CD4-positive, alpha-beta T cell treated with Interleukin-15 for 1 hour (primary cell): Measurements from ENCODE around the gene PRTFDC1.

Experiments used
- DNase-seq: peaks from one replicate; pipeline ENCODE4 v3.0.0-alpha.2; 2020

Gene PRTFDC1

GRCh38 chr10:24900888-24901685 is 51.3 kb downstream of the PRTFDC1 start:
- no peak for DNase-seq

DNA sequence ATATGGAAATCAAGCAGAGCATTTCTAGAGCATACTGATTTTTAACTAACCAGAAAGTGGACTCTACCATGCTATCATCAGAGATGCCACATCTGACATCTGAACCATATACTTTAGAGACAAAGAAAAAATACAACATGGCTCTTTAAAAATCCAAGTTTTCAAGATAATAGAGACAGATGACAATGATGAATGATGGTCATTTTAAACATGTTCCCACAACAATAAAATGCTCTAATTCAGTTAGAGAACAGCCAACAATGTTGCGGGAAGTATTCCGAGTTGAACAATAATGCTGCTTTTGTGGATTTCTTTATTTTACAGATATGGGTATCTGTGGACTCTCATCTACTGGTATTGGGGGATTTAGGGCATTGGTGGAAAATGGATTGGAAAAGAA is 52.8 kb downstream of the PRTFDC1 start:
- DNase-seq, result no peak

GRCh38 chr10:24898501-24898900 is 53.9 kb downstream of the PRTFDC1 start:
- no peak for DNase-seq

- DNase-seq, result no peak
These were observed 55.0 kb downstream of the PRTFDC1 start for GRCh38 chr10:24897326-24897926.

- DNase-seq, result peak; percentile 24
These were observed 57.7 kb downstream of the PRTFDC1 start for GRCh38 chr10:24894728-24895127.

- no peak for DNase-seq
These were observed 58.1 kb downstream of the PRTFDC1 start for GRCh38 chr10:24894309-24894708.

GRCh38 chr10:24893127-24893526 is 59.3 kb downstream of the PRTFDC1 start:
- DNase-seq, result no peak

DNA sequence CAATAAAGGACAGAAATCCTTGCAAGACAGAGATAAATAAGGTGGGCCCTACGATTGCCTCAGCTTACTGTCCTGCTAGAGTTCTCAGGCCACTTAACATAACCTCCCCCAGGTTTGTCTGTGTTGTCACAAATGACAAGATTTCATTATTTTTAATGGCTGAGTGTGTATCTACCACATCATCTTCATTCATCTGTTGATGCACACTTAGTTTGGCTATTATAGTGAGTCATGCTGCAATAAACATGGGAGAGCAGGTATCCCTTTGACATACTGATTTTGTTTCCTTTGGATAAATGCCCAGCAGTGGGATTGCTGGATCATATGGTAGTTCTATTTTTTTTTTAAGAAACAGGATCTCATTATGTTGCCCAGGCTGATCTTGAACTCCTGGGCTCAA is 60.6 kb downstream of the PRTFDC1 start:
- DNase-seq, result no peak

GRCh38 chr10:24889639-24890038 is 62.8 kb downstream of the PRTFDC1 start:
- no peak for DNase-seq

DNA sequence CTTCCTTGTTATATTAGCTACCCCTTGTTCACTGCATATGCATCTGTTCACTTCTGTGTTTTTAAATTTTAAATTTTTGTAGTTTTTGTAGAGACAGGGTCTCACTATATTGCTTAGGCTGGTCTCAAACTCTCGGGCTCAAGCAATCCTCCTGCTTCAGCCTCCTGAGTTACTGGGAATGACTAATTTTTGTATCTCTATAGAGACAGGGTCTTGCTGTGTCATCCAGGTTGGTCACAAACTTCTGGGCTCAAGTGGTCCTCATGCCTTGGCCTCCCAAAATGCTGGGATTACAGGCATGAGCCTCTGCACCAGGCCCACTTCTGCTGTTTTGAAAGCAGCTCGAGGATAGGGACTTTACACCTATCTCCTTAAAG is 64.6 kb downstream of the PRTFDC1 start:
- no peak for DNase-seq

- DNase-seq, result no peak
These were observed 66.1 kb downstream of the PRTFDC1 start for GRCh38 chr10:24886290-24886680.

GRCh38 chr10:24885551-24886289 is 66.7 kb downstream of the PRTFDC1 start:
- DNase-seq, result no peak

GRCh38 chr10:24884793-24885192 is 67.6 kb downstream of the PRTFDC1 start:
- no peak for DNase-seq

GRCh38 chr10:24884316-24884715 is 68.1 kb downstream of the PRTFDC1 start:
- DNase-seq, result no peak

DNA sequence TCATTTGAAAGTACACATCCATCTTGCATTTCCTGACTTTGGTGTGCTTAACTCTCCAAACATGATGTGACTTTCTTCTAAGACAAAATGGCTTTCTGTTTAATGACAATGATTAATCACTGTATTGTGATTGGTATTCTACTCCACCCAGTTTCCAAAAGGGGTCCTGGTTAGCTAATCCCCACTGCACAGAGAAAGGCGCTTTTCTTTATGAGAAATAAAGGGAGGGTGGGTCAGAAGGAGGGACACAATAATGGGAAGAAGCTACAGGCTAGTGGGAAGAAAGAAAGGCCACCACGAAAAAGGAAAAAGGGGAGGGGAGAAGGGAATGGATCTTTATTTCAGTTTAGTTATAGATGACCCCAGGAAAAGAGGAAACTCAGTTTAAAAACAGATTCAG is 69.2 kb downstream of the PRTFDC1 start:
- DNase-seq, result no peak

GRCh38 chr10:24882047-24882698 is 70.2 kb downstream of the PRTFDC1 start:
- DNase-seq, result peak; percentile 62

DNA sequence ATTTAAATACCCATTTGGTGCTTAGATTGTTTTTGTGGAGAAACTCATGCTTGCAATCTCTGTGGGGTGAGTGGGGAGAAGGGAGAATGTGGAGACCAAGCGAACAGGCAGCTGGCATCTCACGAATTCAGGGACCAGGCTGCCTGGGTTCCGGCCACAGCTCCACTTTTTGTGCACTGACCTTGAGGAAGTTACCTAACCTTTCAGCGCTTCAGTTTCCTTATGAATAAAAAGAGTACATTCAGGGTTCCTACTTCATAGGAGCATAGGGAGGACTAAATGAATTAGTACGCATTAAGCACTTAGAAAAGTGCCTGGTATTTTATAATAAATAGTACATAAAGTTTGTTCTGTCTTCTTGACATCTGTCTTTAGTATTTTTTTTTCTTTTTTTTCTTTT is 72.5 kb downstream of the PRTFDC1 start:
- no peak for DNase-seq

DNA sequence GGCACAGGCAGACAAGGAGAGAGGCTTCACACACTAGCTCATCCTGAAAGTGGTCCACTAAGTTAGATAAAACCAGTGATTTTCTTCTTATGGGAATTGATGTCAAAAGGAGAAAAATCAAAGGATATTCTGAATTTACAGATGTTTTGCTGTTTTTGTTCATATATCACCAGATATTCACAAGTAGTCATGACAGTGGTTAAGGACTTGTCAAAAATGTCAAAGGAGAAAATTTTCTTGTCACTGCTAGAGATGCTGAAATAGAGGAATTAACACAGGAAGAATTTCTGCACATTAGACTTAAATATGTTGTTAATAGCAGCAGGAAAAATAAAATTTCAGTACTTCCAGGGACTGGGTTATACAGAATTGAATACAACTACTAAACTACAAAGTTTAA is 78.3 kb downstream of the PRTFDC1 start:
- DNase-seq, result no peak

GRCh38 chr10:24873281-24873683 is 79.1 kb downstream of the PRTFDC1 start:
- DNase-seq, result peak; percentile 23

GRCh38 chr10:24872790-24873182 is 79.6 kb downstream of the PRTFDC1 start:
- no peak for DNase-seq

DNA sequence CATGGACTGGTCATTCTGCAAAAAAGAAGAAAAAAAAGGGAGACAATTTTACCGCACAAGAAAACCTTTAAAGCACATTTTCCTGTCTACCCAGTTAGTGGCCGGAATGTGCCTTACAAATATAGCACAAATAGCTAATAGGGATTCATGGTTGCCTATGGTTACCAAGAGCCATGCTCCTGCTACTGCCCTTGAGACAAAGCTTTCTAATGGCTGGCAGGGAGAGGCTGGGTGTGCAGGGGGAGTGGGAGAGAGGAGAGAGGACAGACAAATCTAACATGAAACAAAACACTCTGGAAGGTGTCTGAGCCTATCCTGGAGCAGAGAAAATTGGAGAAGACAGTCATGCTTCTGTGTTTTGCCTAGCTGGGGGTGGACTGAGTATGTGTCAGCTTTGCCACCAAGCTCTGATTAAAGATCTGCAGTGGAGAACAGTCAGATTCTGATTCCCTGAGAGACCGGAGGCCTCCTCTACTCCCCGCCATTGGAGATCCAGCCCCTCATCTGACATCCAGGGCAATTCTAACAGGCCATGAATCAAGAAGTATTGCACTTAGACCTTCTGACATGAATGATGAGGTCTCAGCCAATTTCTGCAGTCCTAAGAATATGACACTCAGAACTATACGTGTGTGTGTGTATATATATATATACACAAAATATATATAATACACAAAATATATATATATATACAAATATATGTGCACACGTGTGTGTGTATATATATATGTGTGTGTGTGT is 80.2 kb downstream of the PRTFDC1 start:
- no peak for DNase-seq

DNA sequence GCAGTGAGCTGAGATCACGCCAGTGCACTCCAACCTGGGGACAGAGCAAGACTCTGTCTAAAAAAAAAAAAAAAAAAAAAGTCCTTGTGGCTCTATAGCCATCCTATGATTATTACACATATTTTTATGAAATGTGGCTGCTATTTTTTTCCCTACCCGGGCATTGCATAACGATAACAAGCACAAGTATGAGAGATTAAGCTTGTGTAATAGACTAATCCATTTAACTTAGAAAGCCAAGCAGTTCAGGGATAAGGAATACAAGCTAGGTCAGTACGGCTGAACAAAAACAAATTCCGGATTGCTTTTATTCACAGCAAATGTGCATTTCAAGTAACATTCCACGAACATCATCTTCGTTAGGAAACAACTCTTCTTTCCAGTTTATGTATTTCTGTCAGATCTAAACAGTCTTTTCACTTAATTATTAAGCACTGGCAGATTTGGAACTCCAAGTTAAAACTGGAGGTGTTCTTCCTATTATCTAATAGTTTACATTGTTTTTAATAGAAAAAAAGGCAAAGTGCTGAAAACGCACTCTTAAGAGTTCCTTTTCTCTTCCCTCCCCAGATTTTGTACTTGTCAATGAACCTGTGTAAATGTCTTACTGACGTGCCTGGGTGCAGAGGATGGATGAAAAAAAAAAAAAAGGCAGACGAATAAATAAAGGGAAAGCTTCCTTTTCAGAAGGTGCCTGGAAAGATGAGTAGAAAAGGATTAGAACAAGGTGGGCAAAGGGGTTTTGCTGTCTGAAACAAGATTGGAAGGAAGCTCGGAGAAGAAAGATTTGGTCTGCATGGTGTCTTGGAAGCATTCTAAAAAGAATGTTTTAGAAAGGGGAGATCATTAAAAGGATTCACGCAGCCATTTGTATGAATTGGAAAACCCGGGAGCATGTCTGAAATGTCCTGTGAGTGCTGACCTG is 81.1 kb downstream of the PRTFDC1 start:
- DNase-seq, result no peak
